GM12873 (cell line): ENCODE data around the gene INHBB.
A peak's percentile ranks its signal among the peaks of the same experiment; 100 is the strongest.

Source experiments
- CTCF ChIP-seq: IDR thresholded peaks from 2 replicates; pipeline ENCODE4 v1.5.1; 2012; ENCODE audit warnings: low read depth, mild to moderate bottlenecking, moderate library complexity, low read length, control low read depth; ENCODE audit not compliant: insufficient read depth; ENCODE audit errors: missing control alignments

INHBB gene

DNA sequence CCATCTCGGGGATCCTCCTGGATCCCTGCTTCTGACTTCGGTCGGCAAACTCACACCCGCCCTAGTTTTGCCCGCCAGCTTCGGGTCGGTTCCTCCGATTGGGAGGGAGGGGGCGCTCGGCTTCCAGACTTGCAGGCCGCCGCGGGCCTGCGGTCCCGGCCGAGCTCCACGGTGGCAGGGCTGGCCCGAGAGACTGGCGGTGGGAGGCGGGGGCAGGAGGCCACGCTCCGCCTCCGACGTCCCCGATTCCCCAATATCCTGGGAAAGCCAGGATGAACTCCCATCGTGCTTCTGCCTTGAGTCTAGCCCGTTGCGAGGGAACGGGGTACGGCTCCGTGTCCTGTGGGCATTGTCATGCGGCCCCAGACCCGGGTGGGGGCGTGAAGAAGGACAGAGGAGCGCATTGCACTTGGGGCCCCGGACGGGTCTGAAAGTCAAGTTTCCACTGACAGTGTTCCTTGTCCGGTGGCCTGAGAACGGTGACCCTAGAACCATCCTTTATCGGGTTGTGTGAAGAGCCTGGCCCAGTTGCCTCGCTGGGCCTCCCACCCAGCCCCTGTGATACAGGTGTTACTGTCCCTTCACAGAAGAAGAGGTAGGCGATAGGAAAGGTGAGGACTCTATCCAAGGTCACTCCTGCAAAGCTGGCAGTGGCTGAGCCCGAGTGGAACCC, 2.4 kb upstream of the INHBB start:
- TF ChIP-seq CTCF: peak; percentile 63

- TF ChIP-seq CTCF: no peak
These were observed 1.5 kb upstream of the INHBB start for GRCh38 chr2:120344214-120344975.

- TF ChIP-seq CTCF: no peak
These were observed 857 bp upstream of the INHBB start for GRCh38 chr2:120344976-120345581.

DNA sequence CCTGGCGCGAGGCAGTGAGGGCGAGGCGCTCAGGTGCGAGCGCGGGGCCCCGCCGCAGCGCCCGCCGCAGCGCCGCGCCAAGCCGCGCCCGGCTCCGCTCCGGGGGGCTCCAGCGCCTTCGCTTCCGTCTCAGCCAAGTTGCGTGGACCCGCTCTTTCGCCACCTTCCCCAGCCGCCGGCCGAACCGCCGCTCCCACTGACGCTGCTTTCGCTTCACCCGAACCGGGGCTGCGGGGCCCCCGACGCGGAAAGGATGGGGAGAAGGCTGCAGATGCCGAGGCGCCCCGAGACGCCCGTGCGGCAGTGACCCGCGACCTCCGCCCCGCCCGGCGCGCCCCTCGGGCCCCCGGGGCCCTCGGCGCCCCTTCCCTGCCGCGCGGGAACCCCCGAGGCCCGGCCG, 328 bp upstream of the INHBB start:
- TF ChIP-seq CTCF: no peak

DNA sequence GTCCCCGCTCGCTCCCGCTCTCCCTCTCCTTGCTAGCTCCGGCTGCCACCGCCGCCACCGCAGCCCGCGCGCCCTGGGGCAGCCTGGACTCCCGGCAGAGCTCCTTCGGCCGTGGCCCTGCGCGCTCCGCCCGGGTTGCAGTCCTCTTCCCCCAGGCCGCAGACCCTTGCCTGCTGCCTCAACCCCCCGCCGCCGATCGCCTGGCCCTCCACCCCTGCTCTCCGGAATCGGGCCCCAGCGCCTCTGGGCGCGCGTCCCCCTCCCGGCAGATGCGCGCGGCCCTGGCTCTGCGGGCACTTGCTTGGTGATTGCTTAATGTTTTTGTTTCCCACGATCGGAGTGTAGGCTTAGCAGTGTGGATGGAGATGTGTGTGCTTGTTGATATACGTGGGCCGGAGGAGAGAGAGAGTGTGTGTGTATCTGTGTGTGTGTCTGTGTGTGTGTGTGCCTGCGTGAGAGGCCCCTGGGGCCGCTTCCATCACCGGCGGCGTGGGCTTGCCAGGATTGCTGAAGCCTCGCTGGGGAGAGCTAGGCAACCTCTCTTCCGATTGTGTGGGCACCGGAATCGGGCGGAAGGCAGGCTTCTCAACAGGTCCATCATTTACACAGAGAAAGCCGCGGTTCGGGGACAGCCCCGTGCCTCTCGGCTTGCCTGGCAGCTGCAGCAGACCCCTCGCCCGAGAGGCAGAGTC, 877 bp downstream of the INHBB start:
- no peak for TF ChIP-seq CTCF

DNA sequence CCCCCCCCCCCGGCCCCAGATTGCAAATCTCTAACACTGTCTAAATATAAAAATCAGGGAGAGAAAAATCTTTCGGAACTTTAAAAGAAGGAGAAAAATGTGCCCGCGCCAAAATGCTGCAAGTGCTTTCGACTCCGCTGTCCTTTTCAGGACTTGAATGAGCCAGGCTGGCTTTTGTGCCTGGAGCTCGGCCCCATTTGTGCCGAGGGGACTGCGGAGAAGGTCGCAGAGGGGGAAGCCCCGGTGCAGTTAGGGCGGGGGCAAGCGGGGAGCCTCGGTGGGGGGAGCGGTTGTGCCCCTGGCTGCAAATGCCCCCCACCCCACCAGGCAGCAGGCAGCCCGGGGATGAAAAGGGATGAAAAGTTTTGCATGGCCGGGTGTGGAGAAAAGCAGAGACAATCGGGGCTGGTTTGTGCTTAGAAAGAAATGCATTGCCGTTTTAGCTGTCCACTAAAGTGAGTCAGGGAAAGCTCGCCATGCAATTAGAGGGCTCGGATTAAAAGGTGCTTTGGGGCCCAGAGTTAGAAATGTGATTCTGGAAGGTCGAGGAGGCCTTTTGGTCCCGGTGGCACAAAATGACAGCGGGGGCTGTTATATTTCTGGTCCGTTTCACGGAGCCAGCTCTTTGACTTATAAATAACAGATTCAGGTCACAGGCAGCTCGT, 1.6 kb downstream of the INHBB start:
- no peak for TF ChIP-seq CTCF

- TF ChIP-seq CTCF: no peak
These were observed 2.3 kb downstream of the INHBB start for GRCh38 chr2:120348134-120348736.
